GM13977 (cell line): Measurements from ENCODE around the gene FOLR2.

Experiments
- DNase-seq: peaks from one replicate; pipeline ENCODE4 v3.0.0; 2012; ENCODE audit warnings: low spot score
- CTCF ChIP-seq: IDR thresholded peaks from 2 replicates; pipeline ENCODE4 v1.5.1; 2012; ENCODE audit warnings: mild to moderate bottlenecking, control low read depth; ENCODE audit not compliant: insufficient read depth; ENCODE audit errors: extremely low read depth, missing control alignments
- in situ Hi-C: fragments of 300-500 bp; cut with MboI; formaldehyde crosslinking; loops from one replicate; pipeline ENCODE4 v1.12.0; 2022; ENCODE audit warnings: low sequenced_read_pairs, low pct_unique_long_range_greater_than_20kb, mixed read lengths, inconsistent platforms; ENCODE audit not compliant: unreplicated experiment

Gene FOLR2

GRCh38 chr11:72244060-72244360, 27.4 kb downstream of the FOLR2 start, which contains the start of gene PHOX2A:
Gene PHOX2A, minus strand, starts transcription at chr11:72244176. Its CDS starts 172 bp downstream, at chr11:72244004.
- no peak for TF ChIP-seq CTCF
- no peak for DNase-seq
- in situ Hi-C loops: no loop called here

GRCh38 chr11:72244361-72245262, 28.0 kb downstream of the FOLR2 start:
- in situ Hi-C loops: no loop called here
- TF ChIP-seq CTCF: no peak
- DNase-seq: peak; percentile 43

GRCh38 chr11:72245263-72245816, 28.7 kb downstream of the FOLR2 start:
- in situ Hi-C loops: no loop called here
- DNase-seq: peak; percentile 35
- TF ChIP-seq CTCF: no peak

- in situ Hi-C loops: no loop called here
Observed at GRCh38 chr11:72247584-72247983, 31.0 kb downstream of the FOLR2 start.

GRCh38 chr11:72249961-72250360, 33.4 kb downstream of the FOLR2 start:
- no peak for TF ChIP-seq CTCF
- DNase-seq: no peak
- in situ Hi-C loops: no loop called here

More at GRCh38 chr11:72247584-72247983, 31.0 kb downstream of the FOLR2 start:
- TF ChIP-seq CTCF: no peak
- no peak for DNase-seq

GRCh38 chr11:72250661-72251464, 34.3 kb downstream of the FOLR2 start:
- DNase-seq: no peak
- TF ChIP-seq CTCF: no peak
- in situ Hi-C loops: no loop called here
